ENCODE measurements around the gene RBM19. TPM values are rescaled to one million over a fixed set of nuclear protein-coding genes. Genes with fewer than 3 reads are reported as not detected.
A peak's percentile ranks its signal among the peaks of the same experiment; 100 is the strongest.
"Not testable (repeated sequence)": the region's sequence is repeated elsewhere in the genome, so short reads cannot be mapped to it uniquely, and the experiment has no call there.

Gene RBM19
- total RNA-seq, 2 donors from 2014 or later: 38.6 to 43.1 TPM

DNA sequence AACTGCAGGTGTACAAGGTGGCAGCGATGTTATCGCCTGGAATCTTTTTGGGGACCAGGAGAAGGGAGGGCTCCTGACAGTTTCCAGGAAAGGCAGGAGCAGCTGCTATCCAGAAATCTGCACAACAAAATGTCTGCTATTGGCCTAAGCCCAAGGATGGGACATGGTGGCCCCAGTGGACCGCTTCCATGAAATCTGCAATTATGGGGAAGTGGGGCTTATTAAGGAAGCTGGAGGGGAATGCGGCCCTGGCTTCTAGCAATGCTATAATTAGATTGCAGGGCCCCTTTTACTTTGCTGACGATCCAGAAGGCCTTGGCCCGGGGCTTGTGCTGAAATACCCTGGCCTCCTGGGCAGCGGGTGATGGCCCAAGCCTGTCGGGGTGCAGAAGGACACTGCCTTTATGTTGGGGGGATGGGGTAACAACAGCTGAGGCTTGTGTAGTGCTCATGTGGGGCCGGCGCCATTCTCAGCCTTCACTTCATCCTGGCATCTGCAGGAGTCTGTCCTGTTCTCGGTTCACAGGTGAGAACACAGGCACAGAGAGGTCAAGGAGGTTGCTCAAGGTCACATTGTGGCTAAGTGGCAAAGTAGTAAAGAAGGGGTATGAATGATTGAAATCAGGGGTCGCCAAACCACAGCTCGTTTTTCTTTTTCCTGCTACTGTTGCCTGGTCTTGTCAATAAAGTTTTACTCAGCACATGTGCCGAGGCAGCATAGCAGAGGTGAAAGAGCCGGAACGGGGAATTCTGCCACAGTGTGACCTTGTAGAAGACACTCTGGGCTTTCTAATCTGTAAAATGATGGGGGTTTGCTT lies 153.5 kb downstream of the RBM19 start:
- no peak for TF ChIP-seq CTCF (conservative IDR thresholded peaks at IDR 0.05)
- Mint-ChIP-seq H3K36me3 (ENCODE audit: low read depth) (peaks cover 15% of the 10 kb centered on the region), H3K4me3 (no peak overlapping the region), H3K4me1 (no peaks in the 10 kb centered on the region), H3K27ac (no peak overlapping the region), H3K27me3 (ENCODE audit: insufficient read depth) (no peaks in the 10 kb centered on the region), H3K9me3 (no peaks in the 10 kb centered on the region)
- H3K4me1 ChIP-seq (ENCODE audit: control insufficient read depth, insufficient read depth, low read length): no peaks in the 10 kb centered on the region
- 92 to 95% methylated on average over 10 to 16 of the region's 16 CpGs for WGBS, 2 experiments (ENCODE audit: insufficient coverage in 1 of 2, insufficient read length in 1 of 2)
- H3K9me3 ChIP-seq (ENCODE audit: control insufficient read depth, low read length): peaks cover 3% of the 10 kb centered on the region
- H3K9ac ChIP-seq (ENCODE audit: extremely low read depth, low read length, poor library complexity, severe bottlenecking): no peak overlapping the region
- no peaks in the 10 kb centered on the region for H3K36me3 ChIP-seq (ENCODE audit: control insufficient read depth, insufficient read depth, low read length)
- DNase-seq: no peak
- H3K27me3 ChIP-seq (ENCODE audit: control insufficient read depth, insufficient read depth, low read length, poor library complexity, severe bottlenecking): no peaks in the 10 kb centered on the region
- H3K27ac ChIP-seq (ENCODE audit: low read depth, low read length): no peak overlapping the region
- no peak overlapping the region for H3K4me3 ChIP-seq (ENCODE audit: low read length)

DNA sequence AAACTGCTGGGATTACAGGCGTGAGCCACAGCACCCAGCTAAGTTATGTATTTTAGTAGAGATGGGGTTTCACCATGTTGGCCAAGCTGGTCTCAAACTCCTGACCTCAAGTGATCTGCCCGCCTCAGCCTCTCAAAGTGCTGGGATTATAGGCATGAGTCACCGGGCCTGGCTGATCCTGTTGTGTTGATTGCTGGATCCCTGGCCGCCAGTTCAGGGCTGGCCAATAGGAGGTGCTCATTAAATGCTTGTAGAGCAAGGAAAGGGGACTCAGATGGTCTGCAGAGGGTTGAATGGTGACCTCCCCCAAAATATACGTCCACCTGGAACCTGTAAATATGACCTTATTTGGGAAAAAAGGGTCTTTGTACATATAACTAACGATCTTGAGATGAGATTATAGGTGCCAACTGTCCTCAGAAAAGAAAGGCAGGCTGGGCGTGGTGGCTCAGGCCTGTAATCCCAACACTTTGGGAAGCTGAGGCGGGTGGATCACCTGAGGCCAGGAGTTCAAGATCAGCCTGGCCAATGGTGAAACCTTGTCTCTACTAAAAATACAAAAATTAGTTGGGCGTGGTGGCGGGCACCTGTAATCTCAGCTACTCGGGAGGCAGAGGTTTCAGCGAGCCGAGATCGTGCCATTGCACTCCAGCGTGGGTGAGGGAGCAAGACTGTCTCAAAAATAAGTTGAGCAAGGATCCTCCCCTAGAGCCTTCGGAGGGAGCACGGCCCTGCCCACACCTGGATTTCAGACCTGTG lies 156.5 kb downstream of the RBM19 start:
- H3K4me3 ChIP-seq (ENCODE audit: low read length); H3K9me3 Mint-ChIP-seq; H3K36me3 ChIP-seq (ENCODE audit: control insufficient read depth, insufficient read depth, low read length); H3K4me3 Mint-ChIP-seq; H3K27me3 ChIP-seq (ENCODE audit: control insufficient read depth, insufficient read depth, low read length, poor library complexity, severe bottlenecking); H3K9ac ChIP-seq (ENCODE audit: extremely low read depth, low read length, poor library complexity, severe bottlenecking); H3K9me3 ChIP-seq (ENCODE audit: control insufficient read depth, low read length); H3K4me1 Mint-ChIP-seq; H3K4me1 ChIP-seq (ENCODE audit: control insufficient read depth, insufficient read depth, low read length); H3K27me3 Mint-ChIP-seq (ENCODE audit: insufficient read depth); H3K27ac ChIP-seq (ENCODE audit: low read depth, low read length): not testable (repeated sequence)
- TF ChIP-seq CTCF (conservative IDR thresholded peaks at IDR 0.05): peak; percentile 55
- peak; percentile 83 for DNase-seq
- WGBS, 2 experiments (ENCODE audit: insufficient coverage in 1 of 2, insufficient read length in 1 of 2): 96 to 98% methylated on average over 13 to 17 of the region's 17 CpGs
- H3K27ac Mint-ChIP-seq: peak overlapping the region; percentile 8
- peaks cover 16% of the 10 kb centered on the region for H3K36me3 Mint-ChIP-seq (ENCODE audit: low read depth)

- Histone ChIP-seq H3K9me3 (ENCODE audit: control insufficient read depth, low read length) (peaks cover 3% of the 10 kb centered on the region), H3K27ac (ENCODE audit: low read depth, low read length) (no peak overlapping the region), H3K4me1 (ENCODE audit: control insufficient read depth, insufficient read depth, low read length) (no peaks in the 10 kb centered on the region), H3K9ac (ENCODE audit: extremely low read depth, low read length, poor library complexity, severe bottlenecking) (no peak overlapping the region), H3K27me3 (ENCODE audit: control insufficient read depth, insufficient read depth, low read length, poor library complexity, severe bottlenecking) (no peaks in the 10 kb centered on the region), H3K4me3 (ENCODE audit: low read length) (no peak overlapping the region), H3K36me3 (ENCODE audit: control insufficient read depth, insufficient read depth, low read length) (no peaks in the 10 kb centered on the region)
- 92% methylated on average over 11 to 19 of the region's 19 CpGs for WGBS, 2 experiments (ENCODE audit: insufficient coverage in 1 of 2, insufficient read length in 1 of 2)
- H3K4me1 Mint-ChIP-seq: no peaks in the 10 kb centered on the region
- peak overlapping the region; percentile 60 for H3K27ac Mint-ChIP-seq
- H3K36me3 Mint-ChIP-seq (ENCODE audit: low read depth): peaks cover 16% of the 10 kb centered on the region
- TF ChIP-seq CTCF (conservative IDR thresholded peaks at IDR 0.05): no peak
- H3K9me3 Mint-ChIP-seq: no peaks in the 10 kb centered on the region
- H3K27me3 Mint-ChIP-seq (ENCODE audit: insufficient read depth): no peaks in the 10 kb centered on the region
- H3K4me3 Mint-ChIP-seq: no peak overlapping the region
- DNase-seq: no peak
Observed at GRCh38 chr12:113808095-113808951, 157.8 kb downstream of the RBM19 start.
